Femur (tissue), 1 donor: ENCODE results near the gene C13orf42.
"Not testable (repeated sequence)": the region's sequence is repeated elsewhere in the genome, so short reads cannot be mapped to it uniquely, and the experiment has no call there.

ENCODE experiments used
- DNase-seq: peaks from one replicate; pipeline ENCODE4 v3.0.0-alpha.2; 2017

Gene C13orf42

DNA sequence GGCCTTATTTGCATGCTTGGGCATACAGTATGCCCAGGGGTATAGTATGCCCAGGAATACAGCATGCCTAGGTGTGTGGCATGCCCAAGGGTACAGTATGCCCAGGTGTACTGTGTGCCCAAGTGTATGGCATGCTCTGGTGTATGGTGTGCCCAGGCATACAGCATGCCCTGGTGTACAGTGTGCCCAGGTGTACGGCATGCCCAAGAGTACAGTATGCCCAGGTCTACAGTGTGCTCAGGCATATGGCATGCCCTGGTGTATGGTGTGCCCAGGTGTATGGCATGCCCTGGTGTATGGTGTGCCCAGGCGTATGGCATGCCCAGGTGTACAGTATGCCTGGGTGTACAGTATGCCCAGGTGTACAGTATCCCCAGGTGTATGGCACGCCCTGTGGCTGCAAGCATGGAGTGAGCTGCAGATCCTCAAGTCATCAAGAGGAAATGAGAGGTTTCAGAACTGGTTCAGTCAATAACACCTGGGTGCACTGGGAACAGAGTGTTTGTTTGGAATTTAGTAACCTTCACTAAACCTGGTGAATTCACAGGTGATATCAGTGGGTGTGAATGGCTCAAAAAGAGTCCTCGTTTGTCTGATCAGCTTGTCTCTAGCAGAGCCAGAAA, 7.8 kb upstream of the C13orf42 start:
- DNase-seq = no peak

GRCh38 chr13:51113969-51114368, 2.9 kb upstream of the C13orf42 start:
- no peak for DNase-seq

GRCh38 chr13:51113186-51113881, 2.3 kb upstream of the C13orf42 start:
- DNase-seq = no peak

DNA sequence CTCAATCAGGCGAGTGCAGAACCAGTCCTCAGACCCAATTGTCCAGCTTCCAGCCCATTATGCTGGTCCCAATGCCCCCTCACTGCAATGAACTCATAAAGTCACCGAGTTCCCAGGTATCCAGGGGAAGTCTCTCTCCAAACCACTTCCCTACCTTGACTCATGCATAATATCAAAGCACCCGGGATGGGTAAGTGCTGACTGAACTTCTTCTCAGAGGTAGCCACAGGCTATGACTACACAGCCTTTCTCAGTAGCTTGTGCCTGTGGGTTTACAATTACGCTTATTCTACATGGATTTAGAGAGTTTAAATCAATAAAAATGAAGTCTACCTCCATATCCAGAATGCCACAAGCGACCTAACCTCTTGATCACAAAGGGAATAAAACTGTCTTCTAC, 1.7 kb upstream of the C13orf42 start:
- DNase-seq = no peak

DNA sequence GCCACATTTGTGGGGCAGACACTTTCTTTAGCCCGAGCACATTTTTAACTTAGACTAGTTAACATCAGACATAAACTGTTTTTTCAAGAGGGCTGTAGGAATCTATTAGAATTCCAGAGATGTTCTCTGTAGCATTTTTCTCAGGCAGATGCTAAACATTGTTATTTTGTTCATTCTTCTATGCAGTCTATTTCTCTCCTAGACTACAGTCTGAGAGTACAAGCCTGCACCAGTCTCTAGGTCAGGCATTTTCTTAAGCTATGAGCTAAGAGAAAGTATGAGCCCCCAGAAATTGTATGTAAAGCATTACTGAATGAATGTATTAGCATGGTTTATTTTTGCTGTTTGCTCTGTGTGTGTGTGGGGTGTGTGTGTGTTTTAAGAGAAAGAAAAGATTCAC, 923 bp upstream of the C13orf42 start:
- no peak for DNase-seq

DNA sequence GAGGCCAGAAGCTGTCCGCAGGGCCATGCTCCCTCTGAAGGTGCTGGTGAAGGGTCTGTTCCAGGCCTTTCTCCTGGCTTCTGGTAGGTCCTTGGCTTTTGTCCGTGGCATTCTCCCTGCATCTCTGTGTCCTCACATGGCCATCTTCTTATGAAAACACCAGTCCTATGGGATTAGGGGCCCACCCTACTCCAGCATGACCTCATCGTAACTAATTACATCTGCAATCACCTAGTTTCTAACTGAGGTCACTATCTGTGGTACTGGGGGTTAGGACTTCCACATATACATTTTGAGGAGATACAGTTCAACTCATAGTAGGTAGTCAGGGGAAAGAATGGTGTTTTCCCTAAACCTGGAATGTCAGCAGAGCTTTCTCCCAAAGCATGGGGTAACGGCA, 3.1 kb downstream of the C13orf42 start:
- no peak for DNase-seq

GRCh38 chr13:51105046-51105445, 6.0 kb downstream of the C13orf42 start:
- DNase-seq = no peak

DNA sequence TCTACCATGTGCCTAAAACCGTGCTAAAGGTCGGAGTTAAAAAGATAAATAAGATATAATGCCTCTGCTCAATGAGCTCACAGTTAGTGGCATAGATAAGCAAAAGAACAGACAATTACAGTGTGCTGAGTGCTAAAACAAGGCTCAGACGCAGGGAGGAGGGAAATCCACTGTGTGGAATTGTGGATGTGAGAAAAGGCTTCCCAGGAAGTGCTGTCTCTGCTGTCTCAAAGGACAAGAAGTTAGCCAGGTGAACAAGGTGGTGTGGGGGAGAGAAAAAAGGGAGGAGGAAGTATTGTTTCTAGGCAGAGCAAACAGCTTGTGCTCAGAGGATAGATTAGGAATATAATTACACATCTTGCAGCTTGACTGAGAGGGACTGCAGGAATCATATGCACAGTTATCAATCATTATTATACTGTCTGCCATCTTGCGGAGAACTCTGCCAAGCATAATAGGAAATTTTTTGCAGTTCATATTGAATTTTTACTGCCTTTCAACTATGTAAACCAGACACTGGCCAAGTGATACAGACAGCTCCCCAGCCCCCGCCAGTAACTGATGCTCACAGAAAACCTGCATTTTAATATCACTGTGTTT, 9.3 kb downstream of the C13orf42 start:
- no peak for DNase-seq

DNA sequence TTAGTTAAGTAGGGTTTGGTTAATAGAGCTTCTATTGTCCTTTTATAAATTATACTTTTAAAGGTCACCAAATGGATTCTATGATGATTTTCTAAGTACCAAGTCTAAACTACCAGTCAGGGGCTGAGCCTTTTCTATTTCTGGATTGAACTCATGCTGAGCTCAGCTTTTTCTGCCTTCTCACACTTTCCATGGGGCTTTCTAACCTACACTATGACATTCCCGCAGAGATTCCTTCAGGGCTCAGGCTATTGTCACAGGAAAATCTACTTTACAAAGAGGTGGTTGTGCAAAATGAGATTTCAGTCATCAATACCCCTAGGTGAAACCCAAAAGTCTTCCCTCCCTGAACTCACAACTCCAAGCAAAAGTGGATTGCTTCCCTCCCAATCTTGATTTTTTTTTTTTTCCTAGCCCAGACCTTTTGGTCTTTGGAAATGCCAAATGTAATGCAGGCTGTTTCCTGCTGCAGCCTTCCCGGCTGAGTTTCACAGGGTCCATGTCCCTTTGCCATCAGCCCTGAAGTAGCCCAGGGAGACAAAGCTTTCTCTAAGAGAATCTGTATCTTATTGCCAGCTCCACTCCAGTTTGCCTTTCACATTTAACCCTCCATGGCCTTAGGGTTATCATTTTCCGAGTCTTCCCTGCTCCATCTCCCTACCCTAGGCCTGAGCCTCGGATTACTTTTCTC, 13.6 kb downstream of the C13orf42 start:
- no peak for DNase-seq

- no peak for DNase-seq
These were observed 14.9 kb downstream of the C13orf42 start for GRCh38 chr13:51096131-51096530.

DNA sequence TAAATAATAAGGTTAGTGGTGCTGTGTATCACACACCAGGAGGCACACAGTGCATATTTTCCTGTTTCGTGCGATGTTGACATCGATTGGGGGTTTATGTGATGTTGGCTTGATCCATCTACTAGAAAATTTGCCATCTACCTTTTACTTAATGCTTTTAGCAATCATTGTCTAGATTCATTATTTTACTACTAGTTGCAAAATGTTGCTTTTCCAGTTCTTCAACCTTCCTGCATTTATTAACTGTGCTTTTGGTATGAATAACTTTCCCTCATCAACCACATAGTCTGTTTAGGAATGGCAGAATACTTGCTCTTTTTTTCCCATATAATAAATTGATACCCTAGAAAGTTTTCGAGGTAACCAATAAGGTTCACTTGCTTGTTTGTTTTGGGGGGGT, 17.5 kb downstream of the C13orf42 start:
- no peak for DNase-seq

DNA sequence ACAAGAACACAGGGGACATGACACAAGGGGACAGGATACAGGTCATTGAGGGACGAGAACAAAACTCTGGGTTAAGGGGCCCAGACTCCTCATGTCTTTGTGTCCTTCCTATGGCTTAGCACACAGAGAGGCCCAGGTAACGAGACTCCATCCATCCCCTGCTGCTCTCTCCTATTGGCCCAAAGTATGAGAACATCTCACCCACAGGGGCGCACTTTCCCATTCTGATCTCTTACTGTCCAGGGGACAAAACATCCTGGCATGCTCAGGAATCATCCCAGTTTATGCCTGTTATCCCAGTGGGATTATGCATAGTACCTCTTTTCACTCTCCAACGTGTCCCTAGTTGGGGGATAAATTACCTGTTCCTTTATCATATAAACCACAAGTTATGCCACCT, 19.2 kb downstream of the C13orf42 start:
- DNase-seq = no peak

DNA sequence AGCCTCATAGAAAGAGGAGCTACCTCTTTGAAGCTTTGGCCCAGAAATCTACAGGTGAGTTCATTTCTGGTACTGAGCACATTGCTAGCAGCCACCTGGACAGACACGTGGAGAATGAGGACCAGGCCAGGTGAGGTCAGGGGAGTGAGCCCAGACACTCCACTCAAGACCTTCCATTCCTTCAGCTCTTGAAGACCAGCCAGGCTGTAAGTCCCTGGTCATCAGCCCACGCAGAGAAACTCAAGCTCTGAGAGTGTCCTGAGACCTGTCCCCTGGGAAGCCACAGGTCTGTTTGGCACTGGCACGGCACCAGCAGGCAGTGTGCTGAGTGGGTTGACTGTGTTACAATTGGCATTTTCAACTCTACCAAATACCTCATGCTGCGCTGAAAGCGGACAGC, 27.4 kb downstream of the C13orf42 start:
- DNase-seq = no peak

DNA sequence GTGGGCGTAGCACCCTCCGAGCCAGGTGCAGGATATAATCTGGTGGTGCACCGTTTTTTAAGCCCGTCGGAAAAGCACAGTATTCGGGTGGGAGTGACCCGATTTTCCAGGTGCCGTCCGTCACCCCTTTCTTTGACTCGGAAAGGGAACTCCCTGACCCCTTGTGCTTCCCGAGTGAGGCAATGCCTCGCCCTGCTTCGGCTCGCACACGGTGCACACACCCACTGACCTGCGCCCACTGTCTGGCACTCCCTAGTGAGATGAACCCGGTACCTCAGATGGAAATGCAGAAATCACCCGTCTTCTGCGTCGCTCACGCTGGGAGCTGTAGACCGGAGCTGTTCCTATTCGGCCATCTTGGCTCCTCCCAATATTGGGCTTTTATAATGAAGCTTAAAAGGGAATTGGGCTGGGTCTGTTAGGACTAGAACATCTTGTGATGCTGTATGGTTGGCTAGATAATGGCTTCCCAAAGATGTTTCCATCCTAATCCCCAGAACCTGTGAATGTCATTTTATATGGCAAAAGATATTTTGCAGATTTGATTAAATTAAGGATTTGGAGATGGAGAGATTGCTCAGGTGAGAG, 30.5 kb downstream of the C13orf42 start:
- not testable (repeated sequence) for DNase-seq

- DNase-seq = no peak
These were observed 39.6 kb downstream of the C13orf42 start for GRCh38 chr13:51071493-51071892.

DNA sequence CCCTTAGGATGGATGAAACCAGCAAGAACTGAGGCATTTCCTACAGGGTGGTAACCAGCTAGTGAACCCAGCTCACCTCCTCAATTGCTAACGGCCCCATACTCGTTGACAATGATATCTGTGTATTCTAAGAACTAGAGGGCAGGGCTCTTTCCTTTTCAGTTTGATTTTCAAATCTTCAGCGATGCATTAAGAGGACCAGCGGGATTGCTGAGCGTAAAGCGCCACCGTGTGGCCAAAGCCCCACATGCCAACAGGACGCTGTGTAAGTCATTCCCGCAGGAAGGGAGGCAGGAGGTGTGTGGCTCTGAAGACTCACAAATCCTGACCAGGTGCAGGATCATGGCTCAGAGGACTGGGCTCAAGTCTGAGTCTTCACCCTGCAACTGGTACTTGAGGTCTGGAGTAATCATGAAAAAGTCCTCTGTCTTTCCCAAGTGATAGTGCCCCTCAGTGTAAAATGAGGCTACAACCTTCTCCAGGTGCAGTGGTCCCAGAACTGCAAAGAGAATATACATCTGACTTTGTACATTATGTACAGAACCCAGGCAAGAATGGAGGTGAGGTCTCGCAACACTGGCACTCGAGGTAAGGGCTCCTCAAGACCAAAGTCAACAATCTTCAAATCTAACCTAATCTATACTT, 40.9 kb downstream of the C13orf42 start:
- DNase-seq = peak; percentile 90

GRCh38 chr13:51068501-51068900, 42.6 kb downstream of the C13orf42 start:
- no peak for DNase-seq

DNA sequence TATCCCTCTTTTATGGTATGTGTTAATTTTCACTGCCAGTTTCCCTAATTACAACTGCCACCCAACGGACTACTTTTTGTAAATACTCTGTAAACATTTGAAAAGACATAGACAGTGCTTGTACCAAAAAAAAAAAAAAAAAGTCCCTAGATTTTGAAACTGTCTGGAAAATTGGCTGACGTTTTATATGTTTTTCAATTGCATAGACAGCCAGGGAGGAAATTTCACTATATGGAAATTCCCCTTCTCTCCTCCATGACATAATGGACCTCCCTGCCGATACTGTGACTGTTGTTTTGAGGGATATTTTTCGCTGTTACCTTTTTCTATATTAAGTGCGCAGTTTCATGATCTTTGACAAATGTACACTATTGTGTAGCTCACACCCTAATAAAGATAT, 43.4 kb downstream of the C13orf42 start:
- DNase-seq = no peak

DNA sequence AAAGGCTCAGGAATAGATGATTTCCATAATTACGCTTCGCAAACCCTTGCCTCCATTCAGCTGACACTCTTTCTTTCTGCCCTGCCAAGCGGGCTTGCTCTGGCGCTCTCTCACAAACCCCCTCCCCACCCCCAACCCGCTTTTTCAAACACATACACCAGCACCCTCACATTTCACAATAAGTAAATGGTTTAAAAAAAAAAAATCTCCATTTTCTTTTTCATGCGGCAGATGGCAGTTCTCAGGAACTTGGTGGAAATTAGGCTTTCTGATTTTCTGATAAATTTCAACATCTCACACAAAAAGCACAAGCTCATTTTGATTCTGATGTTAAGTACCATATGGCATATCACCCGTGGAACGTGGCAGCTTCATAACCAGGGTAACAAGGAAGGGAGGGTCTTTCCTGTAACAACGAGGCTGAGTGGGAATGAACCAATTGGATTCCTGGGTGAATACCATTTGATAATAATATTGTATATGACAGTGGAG, 43.8 kb downstream of the C13orf42 start:
- DNase-seq = no peak

DNA sequence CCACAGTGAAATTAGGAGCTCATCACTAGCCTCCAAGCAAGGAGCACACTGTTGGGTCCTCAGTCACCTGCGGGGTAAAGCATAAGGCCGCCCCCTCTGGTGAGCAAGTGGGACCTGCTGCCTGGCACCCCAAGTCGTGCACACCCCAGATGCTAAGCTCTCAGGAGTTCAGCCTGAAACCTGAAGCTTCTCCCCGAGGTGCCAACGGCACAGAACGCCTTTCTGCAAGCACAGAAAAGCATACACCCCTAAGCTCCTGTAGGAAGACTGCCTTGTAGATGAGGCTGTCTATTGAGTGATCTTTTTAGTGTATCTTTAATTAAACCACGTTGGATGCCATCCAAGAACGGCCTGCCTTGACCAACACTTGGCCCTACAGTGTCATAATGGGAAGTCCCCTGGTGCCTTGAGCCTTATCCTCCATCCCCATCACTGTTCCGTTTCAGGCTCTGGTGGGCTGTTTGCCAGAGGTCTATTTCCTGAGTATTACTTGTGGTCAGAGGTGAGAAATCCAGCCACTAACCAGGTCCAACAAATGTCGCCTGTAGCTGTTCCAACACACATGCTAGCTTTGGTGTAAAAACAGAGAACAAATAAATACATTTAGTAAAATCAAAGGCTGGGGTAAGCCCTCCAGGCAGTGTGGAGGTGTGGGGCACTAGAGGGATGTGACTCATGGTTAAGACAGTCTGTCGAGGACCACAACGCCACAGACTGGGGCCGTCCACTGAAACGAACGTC, 44.8 kb downstream of the C13orf42 start:
- peak; percentile 44 for DNase-seq

GRCh38 chr13:51065372-51066090, 45.5 kb downstream of the C13orf42 start:
- no peak for DNase-seq
